NCI-H82 treated with DMSO at 0.1 percent for 48 hours (cell line): Measurements from ENCODE around the gene SYK.
A peak's percentile ranks its signal among the peaks of the same experiment; 100 is the strongest.
"Not testable (repeated sequence)": the region's sequence is repeated elsewhere in the genome, so short reads cannot be mapped to it uniquely, and the experiment has no call there.

Experiments used
- DNase-seq: peaks from one replicate; lab custom pipeline; 2025; ENCODE audit not compliant: unreplicated experiment; lab: John Stamatoyannopoulos, UW

Gene SYK

DNA sequence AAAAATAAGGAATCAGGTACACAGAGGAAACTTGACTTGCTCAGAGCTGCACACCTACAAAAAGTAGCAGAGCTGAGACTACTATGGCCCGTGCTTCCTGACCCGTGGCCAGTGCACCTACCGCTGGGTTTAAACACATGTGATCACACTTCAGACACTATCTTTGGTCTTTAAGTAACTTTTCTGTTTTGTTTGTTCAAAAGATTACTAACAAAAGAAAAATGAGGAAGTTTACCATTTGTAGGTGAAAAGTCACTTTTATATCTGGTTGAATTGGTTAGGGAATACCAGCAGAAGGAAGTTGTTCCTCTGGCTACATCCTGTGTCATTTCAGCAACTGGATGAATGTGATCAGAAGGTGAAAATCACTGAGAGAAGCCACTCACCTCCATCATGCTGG is 6.5 kb upstream of the SYK start:
- no peak for DNase-seq

GRCh38 chr9:90795871-90796317 is 5.7 kb upstream of the SYK start:
- no peak for DNase-seq

- no peak for DNase-seq
Measured at GRCh38 chr9:90799271-90799852, 2.3 kb upstream of the SYK start.

DNA sequence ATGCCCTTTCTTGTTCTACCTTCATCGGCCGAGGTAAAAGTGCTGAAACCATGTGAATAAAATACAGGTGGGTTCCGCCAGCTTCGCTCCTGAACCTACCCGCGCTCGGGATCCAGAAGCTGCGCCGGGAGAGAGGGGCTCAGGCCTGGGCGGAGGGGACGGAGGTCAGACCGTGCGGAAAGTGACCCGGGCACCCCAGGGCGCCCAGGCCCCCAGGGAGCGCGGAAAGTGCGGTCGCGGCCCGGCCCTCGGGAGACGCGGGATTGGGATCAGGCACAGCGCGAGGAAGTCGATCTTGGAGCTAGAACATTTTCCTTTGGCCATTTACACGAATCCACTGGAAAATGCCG is 329 bp downstream of the SYK start:
- DNase-seq, result no peak

GRCh38 chr9:90802386-90802985 is 867 bp downstream of the SYK start:
- DNase-seq, result no peak

- DNase-seq, result peak; percentile 18
Measured at GRCh38 chr9:90803860-90804593, 2.4 kb downstream of the SYK start.

GRCh38 chr9:90805006-90805996 is 3.7 kb downstream of the SYK start:
- peak; percentile 91 for DNase-seq

GRCh38 chr9:90807006-90807405 is 5.4 kb downstream of the SYK start:
- DNase-seq, result no peak

- no peak for DNase-seq
Measured at GRCh38 chr9:90808398-90808797, 6.8 kb downstream of the SYK start.

- no peak for DNase-seq
Measured at GRCh38 chr9:90808890-90809685, 7.5 kb downstream of the SYK start.

GRCh38 chr9:90810691-90811090 is 9.1 kb downstream of the SYK start:
- no peak for DNase-seq

GRCh38 chr9:90813046-90813445 is 11.4 kb downstream of the SYK start:
- DNase-seq, result no peak

- DNase-seq, result no peak
Measured at GRCh38 chr9:90813523-90813922, 11.9 kb downstream of the SYK start.

- no peak for DNase-seq
Measured at GRCh38 chr9:90814355-90814754, 12.7 kb downstream of the SYK start.

- DNase-seq, result no peak
Measured at GRCh38 chr9:90815183-90815943, 13.7 kb downstream of the SYK start.

- DNase-seq, result no peak
Measured at GRCh38 chr9:90815944-90816357, 14.3 kb downstream of the SYK start.

GRCh38 chr9:90816690-90817089 is 15.1 kb downstream of the SYK start:
- DNase-seq, result no peak

GRCh38 chr9:90818279-90818678 is 16.7 kb downstream of the SYK start:
- DNase-seq, result no peak

DNA sequence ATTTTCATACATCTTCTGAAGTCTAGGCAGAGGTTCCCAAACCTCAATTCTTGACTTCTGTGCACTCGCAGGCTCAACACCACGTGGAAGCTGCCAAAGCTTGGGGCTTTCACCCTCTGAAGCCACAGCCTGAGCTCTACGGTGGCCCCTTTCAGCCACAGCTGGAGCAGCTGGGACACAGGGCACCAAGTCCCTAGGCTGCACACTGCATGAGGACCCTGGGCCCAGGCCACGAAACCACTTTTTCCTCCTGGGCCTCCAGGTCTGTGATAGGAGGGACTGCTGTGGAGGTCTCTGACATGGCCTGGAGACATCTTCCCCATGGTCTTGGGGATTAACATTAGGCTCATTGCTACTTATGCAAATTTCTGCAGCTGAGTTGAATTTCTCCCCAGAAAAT is 18.8 kb downstream of the SYK start:
- not testable (repeated sequence) for DNase-seq

DNA sequence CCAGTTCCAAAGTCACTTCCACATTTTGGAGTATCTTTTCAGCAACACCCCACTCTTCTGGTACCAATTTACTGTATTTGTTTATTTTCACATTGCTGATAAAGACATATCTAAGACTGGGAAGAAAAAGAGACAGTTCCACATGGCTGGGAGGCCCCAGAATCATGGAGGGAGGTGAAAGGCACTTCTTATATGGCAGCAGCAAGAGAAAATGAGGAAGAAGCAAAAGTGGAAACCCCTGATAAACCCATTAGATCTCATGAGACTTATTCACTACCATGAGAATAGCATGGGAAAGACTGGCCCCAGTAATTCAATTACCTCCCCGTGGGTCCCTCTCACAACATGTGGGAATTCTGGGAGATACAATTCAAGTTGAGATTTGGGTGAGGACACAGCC is 19.6 kb downstream of the SYK start:
- not testable (repeated sequence) for DNase-seq
